DMS114 treated with DMSO at 0.1 percent for 48 hours (cell line): Measurements from ENCODE around the gene DUOX1.
"Not testable (repeated sequence)": the region's sequence is repeated elsewhere in the genome, so short reads cannot be mapped to it uniquely, and the experiment has no call there.

Experiments used
- DNase-seq: peaks from one replicate; lab custom pipeline; 2025; ENCODE audit not compliant: unreplicated experiment; lab: John Stamatoyannopoulos, UW

Gene DUOX1

DNA sequence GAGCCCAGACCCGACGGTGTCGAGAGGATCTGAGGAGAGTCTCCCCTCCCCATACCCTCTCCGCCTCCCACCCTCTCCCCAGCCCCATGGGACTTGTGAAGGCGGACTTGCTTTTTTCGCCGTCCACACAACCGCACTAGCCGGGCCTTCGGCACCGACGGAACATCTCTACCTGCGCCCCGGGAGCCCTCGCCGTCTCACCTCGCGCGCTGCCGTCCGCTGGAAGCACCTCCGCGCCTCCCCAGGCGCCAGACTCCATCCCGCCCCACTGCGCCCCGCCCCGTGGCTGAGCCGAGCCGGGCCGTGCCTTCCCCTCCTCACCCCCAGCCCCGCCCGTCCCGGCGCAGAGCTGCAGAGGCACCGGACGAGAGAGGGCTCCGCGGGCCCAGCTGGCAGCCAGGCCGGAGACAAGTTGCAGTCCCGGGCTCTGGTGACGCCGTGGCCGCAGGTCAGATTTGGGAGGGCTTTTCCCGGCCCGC is at the start of gene DUOX1, which contains the start of gene DUOXA1:
Gene DUOX1 (plus strand): TSS at position 344 of the 479 bp plus-strand sequence. CDS start 1,973 bp downstream, outside the sequence.
Gene DUOXA1 (minus strand): TSS at position 229 of the 479 bp plus-strand sequence. CDS start 6,865 bp downstream, outside the sequence.
- DNase-seq = no peak

DNA sequence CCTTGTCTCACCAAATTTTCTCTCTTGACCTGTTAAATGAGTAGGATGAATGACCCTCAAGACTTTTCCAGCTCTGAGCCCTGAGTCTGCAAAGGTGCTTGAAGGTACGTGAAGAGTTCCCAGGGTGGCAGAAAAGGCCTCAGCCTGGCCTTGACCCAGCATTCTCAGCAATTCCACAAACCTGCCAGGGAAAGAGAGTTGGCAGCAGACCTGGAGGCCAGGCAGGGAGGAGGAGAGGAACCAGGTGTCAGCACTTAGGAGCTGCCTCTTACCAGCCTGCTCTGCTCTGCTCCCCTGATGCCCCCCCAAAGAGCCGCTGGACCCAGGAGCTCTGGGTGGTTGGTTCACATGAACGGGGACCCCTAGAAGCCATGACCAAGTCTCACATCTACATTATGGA is 49.2 kb upstream of the DUOX1 start:
- DNase-seq = not testable (repeated sequence)

DNA sequence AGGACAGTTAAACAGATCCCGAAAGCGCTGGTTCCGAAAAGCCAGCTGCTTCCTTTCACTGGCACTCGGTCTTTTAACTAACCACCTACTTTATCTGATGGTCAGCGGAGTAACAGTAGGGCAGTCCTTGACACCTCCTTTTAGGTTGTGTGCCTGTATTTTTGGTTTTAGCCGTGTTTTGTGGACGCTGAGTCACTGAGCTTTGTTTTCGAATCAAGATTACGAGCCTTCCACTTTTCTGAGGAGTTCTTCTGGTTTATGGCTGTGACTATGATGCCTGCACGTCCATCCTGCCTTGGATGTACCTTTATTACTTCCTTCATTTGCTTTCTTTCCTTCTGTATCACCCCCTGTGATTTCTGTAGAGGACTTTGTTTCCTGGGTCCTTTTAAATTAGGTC is 47.4 kb upstream of the DUOX1 start:
- not testable (repeated sequence) for DNase-seq

DNA sequence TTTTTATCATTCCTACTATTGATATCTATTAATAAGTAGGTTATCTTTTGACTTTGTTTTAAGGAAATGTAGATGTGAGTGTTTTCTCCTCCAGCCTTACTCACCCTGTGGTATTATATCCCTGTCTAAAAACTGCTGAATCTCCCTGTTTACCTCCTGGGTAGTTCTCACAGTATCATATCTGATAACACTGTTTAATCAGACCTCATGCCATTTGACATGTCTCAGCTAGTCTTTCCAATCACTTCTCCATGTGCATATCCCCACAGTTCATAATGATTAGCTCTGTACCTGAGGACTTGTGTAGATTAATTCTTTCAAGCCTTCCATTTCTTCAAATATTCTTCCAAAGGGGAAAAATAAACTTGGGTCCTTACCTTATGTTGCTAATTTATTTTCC is 46.6 kb upstream of the DUOX1 start:
- DNase-seq = no peak

DNA sequence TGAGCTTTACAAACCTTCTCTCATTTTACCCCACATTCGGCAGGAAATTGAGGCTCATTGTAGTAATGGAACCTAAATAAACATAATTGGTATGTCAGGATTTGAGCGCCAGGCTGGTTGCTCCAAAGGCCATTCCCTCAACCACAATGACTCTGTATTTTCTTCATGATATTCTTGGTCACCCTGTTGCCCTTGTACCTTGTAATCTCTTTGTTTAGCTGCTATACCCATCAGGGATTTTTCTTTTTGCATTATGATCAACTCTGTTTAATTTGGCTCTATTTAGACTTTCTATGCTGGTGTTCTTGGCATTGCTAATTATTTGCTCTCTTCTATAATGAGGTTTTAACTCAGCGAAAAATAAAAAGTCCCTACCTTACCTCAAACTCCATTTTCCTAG is 45.6 kb upstream of the DUOX1 start:
- no peak for DNase-seq

DNA sequence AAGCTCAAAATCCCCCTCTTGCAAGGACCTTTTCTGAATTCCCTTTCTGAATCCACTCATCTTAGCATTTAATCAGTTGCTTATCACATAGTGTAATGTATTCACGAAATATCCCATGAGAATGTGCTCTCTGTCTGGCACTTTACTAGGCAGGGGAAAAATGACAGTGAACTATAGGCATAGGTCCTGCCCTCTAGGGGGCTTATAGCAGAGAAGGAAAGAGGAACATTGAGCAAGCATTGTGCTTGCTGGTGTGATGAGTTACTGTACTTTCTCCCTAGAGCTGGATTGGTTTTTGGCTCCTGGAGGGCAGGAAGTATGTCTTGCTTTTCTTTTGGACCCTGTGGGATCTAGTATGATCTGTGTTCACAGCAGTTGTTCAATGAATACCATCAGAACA is 42.3 kb upstream of the DUOX1 start:
- no peak for DNase-seq

DNA sequence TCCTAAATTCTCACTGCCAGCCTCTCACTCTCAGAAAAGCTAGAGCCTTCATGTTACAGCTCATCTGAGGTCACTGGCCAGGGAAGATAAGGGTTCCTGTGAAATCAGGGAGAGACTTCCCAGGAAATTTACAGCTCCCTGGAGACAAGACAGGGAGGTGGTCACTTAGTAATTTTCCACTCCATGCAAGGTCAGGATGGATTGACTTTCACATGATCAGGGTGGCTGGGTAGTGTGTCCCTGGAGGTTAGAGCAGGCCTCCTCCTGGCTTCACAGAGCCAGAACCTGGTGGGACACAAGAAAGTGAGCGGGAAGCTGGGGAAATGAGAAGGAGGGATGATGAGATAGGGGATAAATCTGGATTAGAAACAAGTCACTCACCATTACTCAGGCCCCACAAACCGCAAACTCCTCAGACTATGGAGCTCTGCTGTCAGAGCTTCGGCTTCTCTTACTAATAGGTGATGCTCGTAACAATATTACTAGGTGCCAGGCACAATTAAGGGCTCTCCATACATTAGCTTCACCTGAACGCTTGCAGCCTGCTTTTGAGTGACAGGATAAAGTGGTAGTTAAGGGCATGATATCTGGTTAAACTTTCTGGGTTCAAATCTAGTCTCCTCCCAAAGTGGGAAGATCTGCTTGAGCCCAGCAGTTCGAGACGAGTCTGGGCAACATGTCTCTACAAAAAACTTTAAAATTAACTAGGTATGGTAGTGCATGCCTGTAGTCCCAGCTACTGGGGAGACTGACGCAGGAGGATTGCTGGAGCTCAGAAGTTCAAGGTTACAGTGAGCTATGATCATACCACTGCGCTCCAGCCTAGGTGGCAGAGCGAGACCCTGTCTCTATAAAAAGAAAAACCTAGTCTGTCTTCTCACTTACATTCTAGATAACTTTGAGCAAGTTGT is 40.7 kb upstream of the DUOX1 start:
- DNase-seq = no peak

DNA sequence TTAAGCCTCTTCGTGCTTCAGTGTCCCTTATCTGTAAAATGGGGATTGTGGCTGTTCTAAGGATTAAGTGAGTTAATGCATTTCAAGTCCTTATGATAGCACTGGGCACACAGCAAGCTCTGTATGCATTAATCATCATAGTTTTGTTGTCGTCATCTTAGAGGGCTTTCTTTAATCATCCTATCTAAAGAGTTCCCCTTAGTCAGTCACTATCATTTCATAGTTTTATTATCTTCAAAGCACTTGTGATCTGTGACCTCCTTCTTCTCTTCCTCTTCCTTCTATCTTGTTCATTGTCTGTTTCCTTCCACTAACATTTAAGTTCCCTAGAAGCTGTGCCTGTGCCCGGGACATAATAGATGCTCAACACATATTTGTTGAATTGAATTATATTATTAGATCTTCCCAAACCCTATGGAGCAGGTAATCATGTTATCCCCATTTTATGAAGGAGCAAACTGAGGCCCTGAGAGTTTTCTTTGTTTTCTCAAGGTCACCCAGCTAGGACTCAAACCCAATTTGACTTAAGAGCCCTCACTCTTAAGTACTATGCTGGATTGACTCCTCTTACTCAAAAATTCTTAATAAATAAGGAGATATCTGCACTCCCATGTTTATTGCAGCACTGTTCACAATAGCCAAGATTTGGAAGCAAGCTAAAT is 40.0 kb upstream of the DUOX1 start:
- no peak for DNase-seq

DNA sequence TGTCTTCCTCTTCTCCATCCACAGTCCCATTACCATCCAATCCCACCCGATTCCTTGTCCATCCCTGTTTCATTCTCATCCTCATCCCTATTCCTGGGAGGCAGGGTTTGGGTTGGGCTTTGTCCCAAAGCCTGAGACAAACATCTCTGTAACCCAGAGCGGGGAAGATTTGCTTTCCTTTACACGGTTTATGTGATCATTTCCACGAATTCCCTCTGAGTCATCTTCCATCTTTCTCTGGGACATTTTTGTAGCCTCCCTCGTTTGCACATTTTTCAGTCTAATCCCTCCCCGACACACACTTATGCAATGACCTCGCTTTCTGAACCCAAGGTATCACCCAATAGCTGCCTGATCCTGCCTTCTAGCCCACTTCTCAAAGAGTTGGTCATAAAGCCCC is 38.6 kb upstream of the DUOX1 start:
- DNase-seq = no peak

DNA sequence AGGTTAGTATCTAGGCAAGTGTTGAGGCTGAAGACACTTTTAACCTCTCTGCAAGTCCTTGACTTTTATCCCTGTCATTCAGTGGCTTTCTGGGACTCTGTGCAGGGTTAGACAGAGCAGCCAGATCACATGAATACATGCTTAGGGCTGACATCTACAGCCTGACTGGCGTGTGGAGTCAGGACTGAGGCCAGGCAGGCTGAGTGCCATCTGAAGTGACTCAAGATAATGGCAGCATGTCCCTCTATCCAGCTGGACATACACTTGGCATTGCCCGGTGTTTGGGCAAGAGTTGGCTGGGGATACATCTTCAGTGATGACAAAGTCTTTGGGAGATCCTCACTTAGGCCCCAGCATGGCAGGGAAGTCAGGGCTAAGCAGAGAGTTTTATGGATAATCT is 38.2 kb upstream of the DUOX1 start:
- no peak for DNase-seq

DNA sequence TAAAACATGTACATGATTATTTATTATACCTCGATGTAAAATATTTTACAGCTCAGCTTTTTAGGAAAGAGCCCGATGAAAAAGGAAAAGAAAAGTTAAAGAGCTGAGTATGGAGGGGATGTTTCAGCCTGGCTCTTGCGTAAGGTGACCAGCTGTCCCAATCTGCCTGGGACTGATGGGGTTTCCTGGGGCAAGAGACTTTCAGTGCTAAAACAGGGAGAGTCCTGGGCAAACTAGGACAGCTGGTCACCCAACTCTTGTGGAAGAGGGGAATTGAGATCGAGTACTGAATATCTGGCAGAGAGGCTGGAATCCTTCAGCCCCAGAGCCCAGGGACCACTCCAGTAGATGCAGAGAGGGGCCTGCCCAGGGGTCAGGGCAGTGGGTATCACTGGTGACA is 36.8 kb upstream of the DUOX1 start:
- DNase-seq = no peak

DNA sequence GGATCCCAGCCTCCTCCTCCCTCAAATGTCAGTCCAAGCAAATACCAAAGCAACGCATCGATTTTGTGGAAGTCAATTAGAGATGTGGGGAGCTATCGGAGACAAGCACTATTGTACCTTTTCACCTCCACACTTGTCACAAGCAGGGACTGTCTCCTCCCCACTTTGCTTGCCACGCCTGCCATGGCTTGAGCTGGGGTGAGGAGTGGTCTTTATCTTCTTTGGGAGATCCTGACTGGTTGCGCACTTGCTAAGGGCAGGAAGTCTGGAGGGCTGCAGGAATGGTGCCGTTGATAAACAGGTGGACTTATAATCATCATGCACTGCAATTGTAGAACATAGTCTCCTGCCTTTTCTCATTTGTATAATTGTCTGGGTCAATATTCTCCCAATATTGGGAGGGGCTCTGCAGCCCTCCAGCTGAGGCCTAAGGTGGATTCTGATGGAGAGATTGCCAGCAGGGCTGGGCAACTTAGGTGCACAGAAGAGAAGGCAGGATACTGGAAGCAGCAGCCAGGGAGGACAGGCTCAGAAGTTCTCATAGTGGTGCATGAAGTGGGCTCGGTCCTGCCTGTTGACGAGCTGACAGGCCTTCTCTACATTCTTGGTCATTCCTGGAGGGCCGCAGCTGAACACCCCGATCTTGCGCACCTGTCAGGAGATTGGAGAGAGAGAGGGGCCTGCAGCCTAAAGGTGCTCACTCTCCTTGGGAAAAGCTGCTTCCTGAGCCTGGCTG is 36.0 kb upstream of the DUOX1 start:
- no peak for DNase-seq

DNA sequence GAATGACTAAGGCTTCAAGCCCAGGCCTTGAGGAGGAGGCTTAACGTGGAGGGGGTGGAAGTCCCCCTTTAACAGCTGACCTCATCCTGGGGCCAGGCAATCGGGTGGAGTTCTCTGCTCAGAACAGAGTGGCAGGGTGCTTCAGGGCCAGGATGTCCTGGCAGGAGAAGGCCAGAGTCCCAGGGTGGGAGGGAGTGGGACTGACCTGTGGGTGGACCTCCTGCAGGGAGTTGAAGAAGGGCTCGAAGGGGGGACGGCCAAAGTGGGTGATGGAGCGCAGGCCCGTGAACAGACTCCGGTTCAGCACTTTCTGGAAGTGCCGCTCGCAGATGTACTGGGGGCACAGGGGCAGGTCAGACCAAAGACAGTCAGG is 35.5 kb upstream of the DUOX1 start:
- DNase-seq = no peak

DNA sequence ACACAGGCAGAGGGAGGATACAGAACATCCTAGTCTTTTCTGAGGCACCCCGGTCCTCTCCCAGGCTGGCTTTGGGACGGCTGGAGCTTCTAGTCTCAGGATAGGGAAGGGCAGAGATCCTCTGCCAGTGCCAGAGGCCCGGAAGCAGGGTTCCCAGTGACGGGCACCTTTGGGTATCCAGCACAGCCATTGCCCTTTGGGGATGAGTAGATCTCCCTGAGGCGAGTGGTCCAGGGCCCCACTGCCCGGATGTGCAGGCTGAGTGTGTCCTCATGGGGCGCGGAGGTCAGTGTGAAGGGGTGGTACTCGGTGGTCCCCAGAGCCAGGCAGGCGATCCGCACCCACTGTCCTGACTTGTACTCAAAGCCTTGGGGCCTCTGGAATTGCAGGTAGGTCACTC is 34.1 kb upstream of the DUOX1 start:
- DNase-seq = no peak

DNA sequence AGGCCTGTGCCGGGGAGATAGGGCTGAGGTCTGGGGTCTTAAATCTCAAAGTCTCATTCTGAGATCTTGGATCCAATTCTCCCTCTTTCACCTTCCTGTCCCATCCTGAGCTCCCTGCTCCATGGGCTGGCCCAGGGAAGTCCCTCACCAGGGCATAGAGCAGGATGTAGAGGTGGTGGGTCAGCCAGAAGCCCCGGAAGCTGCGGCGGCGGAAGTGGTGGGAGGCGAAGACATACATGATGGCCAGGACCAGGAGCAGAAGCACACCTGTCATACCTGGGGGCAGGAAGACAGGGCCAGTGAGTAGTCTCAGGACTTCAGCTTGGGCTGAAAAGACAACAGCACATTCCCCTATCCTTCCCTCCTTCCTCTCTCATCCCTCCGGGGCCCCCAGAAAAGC is 32.3 kb upstream of the DUOX1 start:
- no peak for DNase-seq

DNA sequence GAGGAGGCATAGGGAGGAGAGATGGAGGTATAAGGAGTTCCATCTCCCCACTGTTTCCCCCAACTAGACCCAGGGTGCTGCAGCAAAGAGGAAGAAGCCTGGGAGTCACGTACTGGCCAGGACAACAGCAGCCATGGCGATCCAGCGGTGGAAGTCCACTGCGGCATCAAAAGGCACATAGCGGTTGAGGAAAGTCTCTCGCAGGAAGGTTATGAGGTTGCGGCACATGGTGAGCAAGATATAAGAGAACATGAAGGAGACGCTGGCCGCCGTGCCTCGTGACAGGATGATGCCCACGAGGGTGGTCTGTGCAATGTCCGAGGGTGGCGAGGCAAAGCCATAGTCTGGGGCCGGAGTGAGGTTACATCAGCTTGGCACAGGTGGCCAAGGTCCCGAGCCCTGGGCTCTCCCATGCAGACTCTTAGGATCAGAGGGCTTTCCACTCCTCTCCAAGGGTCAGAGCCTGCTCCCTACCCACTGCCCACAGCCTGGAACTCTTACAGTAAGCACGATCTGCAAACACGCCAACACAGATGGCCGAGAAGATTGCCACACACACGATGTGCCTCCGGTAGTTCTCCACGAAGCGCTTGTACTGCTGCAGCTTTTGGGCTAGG is 30.1 kb upstream of the DUOX1 start:
- DNase-seq = no peak

DNA sequence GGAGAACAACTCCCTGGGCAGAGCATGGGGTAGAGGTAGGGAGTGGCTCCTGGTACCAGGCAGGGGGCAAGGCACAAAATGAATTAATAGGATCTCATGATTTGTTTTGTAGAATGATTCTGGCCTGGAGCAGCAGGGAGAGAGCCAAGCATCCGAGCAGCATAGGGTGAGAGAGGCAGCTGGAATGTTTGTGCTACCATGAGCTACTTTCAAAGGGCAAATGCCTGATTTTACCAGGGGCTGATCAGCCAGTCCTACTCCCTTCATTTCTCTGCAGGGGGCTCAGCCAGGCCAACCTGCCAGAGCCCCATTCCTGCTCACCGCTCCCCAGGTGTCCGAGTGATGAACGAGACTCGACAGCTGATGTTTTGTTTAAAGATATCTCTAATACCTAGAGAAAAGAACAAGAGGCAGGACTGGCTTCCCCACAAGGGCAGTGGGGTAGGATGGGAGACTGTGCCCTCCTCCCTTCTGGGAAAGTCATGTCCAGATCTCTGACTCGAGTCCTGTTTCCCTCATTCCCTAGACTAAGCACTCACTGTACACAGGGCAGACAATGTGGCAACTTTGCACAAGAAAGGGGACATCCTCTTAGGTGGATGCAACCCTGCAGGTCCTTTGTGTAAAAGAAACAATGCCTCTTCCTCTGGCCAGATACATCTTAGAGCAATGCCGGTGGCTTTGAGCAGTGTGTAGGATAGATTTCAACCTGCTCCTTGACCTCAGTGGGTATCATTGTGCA is 28.7 kb upstream of the DUOX1 start:
- DNase-seq = no peak

DNA sequence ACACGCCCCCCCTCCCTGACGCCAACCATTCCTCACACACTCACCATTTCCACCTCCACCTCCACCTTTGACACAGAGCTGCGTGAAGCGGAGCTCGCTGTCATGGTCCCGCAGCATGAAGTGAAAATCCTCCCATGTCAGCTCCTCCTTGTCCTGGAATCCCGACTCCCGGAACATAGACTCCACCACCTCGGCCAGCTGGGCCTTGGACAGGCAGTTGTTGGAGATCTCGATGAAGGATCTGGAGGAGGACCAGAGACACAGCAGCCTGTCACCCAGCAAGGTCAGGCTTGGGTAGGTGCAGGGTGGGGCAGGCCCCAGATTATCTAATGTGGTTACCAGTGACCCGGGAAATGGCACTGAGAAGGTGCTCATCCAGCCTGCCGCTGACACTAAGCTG is 28.0 kb upstream of the DUOX1 start:
- no peak for DNase-seq

DNA sequence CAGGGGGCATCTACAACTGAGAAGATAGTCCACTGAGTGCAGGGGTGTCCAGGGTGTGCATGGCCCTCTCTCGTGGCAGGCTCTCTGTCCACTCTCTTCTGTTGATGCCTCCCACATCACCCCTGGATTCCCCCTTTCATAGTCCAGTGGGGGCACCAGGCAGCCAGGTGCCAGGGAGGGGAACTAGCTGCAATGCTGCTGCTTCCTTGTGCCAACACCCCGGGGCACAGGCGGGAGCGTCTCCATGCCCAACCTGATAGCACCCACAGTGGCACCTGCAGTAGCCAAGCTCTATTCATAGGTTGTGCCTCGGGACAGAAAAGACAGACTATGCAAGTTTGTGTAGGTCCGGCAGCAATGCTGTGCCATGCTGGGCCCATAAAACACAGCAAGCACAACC is 27.6 kb upstream of the DUOX1 start:
- no peak for DNase-seq

DNA sequence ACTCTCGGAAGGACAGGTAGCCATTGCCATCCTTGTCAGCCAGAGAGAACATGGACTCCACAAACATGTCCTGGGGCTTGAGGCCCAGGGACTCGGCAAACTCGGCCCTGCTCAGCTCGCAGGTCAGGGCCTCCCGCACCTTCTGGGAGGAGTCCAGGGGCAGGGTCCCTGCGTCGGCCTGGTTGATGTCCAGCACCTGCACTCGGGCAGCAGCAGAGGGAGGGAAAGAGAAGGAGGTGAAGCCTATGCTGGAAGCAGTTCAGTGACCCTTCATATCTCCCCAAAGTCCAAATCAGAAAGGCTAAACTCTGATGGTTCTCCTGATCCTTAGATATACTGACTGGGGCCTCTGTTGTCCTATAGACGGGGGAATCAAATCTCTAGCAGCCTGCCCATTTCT is 25.6 kb upstream of the DUOX1 start:
- DNase-seq = not testable (repeated sequence)
